Breast epithelium (tissue), 3 donors: ENCODE measurements around the gene ATP9A.

Experiments
- POLR2A ChIP-seq: fragments of 450-650 bp; IDR thresholded peaks from one replicate; pipeline ENCODE4 v1.6.1; 2016; ENCODE audit warnings: antibody characterized with exemption, mild to moderate bottlenecking, moderate library complexity
- POLR2AphosphoS5 ChIP-seq, 3 donors: sonication (generic); formaldehyde crosslinking; IDR thresholded peaks; one replicate each; pipeline ENCODE4 v1.6.1; 2017; ENCODE audit warnings: antibody characterized with exemption in 3 of 3
- TF ChIP-seq, protein P1 (sequence below), 3 donors: fragments of 450-650 bp; IDR thresholded peaks; one replicate each; pipeline ENCODE4 v1.5.1; 2016 to 2017; ENCODE audit warnings: antibody characterized with exemption in 3 of 3, mild to moderate bottlenecking in 3 of 3, moderate library complexity in 3 of 3

DNA sequence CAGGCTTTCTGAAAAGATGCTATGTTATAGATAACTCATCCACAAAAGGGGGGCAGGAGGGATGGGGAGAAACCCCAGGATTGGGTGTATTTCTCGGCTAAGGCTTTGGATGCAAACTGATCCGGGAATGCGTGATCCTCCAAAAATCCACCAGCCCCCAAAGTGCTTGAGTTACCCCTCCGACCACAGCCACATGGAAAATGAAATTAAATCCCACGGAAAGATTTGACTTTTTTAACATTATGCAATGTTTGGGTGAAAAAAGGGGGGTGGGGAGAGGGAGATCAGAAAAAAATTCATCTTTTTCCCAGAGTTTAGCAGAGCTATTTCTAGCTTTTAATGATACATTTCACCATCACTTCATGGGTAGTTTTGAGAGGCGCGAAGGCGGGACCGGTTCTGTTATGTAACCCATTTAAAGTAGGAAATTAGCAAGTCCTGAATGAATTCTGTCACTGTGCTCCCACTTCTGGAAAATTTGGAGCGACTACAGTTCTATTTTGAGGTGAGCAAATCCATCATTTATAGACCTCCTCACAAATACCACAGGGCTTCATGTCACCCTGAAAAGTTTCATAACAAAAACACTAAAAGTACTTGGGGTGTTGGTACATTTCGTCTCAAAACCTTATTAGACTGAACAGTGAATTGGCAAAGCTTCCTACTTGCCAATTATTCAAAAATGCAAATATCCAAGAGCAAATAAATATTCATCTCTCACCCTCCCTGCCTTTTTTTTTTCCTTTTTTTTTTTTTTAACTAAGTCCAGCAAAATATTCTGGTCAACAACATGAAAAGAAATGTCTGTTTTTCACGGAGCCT is 173.7 kb downstream of the ATP9A start:
- TF ChIP-seq, protein P1, sequence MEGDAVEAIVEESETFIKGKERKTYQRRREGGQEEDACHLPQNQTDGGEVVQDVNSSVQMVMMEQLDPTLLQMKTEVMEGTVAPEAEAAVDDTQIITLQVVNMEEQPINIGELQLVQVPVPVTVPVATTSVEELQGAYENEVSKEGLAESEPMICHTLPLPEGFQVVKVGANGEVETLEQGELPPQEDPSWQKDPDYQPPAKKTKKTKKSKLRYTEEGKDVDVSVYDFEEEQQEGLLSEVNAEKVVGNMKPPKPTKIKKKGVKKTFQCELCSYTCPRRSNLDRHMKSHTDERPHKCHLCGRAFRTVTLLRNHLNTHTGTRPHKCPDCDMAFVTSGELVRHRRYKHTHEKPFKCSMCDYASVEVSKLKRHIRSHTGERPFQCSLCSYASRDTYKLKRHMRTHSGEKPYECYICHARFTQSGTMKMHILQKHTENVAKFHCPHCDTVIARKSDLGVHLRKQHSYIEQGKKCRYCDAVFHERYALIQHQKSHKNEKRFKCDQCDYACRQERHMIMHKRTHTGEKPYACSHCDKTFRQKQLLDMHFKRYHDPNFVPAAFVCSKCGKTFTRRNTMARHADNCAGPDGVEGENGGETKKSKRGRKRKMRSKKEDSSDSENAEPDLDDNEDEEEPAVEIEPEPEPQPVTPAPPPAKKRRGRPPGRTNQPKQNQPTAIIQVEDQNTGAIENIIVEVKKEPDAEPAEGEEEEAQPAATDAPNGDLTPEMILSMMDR (IDR thresholded peaks at IDR 0.05), result no peak
- no peak for TF ChIP-seq POLR2AphosphoS5 (IDR thresholded peaks at IDR 0.05)
- TF ChIP-seq POLR2A, result no peak
